ENCODE data around the gene CD8B2.

GRCh38 chr2:106546391-106546990 is 59.3 kb downstream of the CD8B2 start:
- no peak for TF ChIP-seq POLR2AphosphoS5 (IDR thresholded peaks at IDR 0.05; ENCODE audit: borderline replicate concordance, low read depth, low read length)
- no peak for TF ChIP-seq EZH2 (IDR thresholded peaks at IDR 0.05)

Data from SK-N-MC (cell line).